ENCODE results near the gene PGAM2. TPM values are rescaled to one million over a fixed set of nuclear protein-coding genes. Genes with fewer than 3 reads are reported as not detected.

Gene PGAM2
- polyA plus RNA-seq, 2 of the 4 experiments (the other 2 are of a cell fraction) = not detected

DNA sequence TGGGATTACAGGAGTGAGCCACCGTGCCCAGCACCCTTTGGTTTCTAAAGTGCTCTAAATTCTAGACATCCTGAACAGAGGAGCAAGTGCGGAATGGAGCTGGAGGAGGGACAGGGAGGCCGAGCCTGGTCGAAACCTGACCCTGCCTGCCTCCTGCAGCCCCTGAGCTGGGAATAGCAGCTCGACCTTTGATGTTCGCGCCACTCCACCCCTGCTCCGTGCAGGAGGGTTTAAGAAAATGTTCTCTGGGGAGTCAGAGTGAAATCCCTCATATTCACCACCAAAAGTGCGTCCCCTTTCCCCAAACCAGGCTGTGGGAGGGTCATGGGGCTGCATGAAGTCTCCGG, 1.8 kb downstream of the PGAM2 start (continued):
- TF ChIP-seq ZNF302 (CRISPR knock-in tag; IDR thresholded peaks at IDR 0.05) (no peak), MYC (IDR thresholded peaks at IDR 0.05; ENCODE audit: borderline replicate concordance, low read length) (no peak), HOXA7 (CRISPR knock-in tag; IDR thresholded peaks at IDR 0.05) (no peak)

DNA sequence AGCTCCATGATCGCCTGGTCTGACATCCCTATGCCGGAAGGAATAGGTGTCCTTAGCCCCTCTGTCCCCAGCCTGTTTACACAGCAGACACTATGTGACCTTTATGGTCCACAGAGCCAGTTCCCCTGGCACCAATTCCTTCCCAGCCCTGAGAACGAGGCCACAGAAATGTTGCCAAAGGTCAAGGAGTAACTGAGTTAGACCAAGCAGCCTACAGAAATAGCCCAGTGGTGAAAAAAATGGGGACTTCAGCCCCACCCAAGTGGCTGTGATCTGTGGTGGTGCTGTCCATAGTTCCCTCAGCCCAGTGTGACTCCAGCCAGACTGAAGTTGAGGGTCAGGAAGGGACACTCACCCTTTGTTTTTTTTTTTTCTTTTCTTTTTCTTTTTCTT, 2.5 kb downstream of the PGAM2 start:
- FAIRE-seq (no peak), ATAC-seq (no peak), DNase-seq (ENCODE audit: low read depth in 1 of 2, low spot score in 1 of 2) (no peak)
- no peaks in the 10 kb centered on the region for H3K9me3 ChIP-seq
- 85% methylated on average over 3 of the region's 3 CpGs for WGBS (ENCODE audit: missing lambda C conversion rate)
- POLR2A ChIA-PET = interaction anchor here (3.1 kb wide), 1 partner anchor 18 kb away, joined by 12 read pairs; the partner anchor contains the start of gene DBNL
- H3K4me3 ChIP-seq = no peak overlapping the region
- no peak for TF ChIP-seq RCOR1 (IDR thresholded peaks at IDR 0.05; ENCODE audit: low read depth, low read length)
- no peak for TF ChIP-seq MAZ (IDR thresholded peaks at IDR 0.05; ENCODE audit: borderline replicate concordance, low read depth, low read length)
- TF ChIP-seq EP300 (IDR thresholded peaks at IDR 0.05) = no peak
- no peak for TF ChIP-seq HDAC2 (IDR thresholded peaks at IDR 0.05)
- TF ChIP-seq PHF8 (IDR thresholded peaks at IDR 0.05; ENCODE audit: borderline replicate concordance, low read depth) = no peak
- no peak for TF ChIP-seq ZNF302 (CRISPR knock-in tag; IDR thresholded peaks at IDR 0.05)
- TF ChIP-seq FOSB (CRISPR knock-in tag; IDR thresholded peaks at IDR 0.05) = no peak
- TF ChIP-seq RARB (CRISPR knock-in tag; IDR thresholded peaks at IDR 0.05) = no peak
- no peak for TF ChIP-seq CBX8 (IDR thresholded peaks at IDR 0.05)
- no peak for TF ChIP-seq ZSCAN20 (CRISPR knock-in tag; IDR thresholded peaks at IDR 0.05)
- TF ChIP-seq, protein P1, sequence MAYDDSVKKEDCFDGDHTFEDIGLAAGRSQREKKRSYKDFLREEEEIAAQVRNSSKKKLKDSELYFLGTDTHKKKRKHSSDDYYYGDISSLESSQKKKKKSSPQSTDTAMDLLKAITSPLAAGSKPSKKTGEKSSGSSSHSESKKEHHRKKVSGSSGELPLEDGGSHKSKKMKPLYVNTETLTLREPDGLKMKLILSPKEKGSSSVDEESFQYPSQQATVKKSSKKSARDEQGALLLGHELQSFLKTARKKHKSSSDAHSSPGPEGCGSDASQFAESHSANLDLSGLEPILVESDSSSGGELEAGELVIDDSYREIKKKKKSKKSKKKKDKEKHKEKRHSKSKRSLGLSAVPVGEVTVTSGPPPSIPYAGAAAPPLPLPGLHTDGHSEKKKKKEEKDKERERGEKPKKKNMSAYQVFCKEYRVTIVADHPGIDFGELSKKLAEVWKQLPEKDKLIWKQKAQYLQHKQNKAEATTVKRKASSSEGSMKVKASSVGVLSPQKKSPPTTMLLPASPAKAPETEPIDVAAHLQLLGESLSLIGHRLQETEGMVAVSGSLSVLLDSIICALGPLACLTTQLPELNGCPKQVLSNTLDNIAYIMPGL (CRISPR knock-in tag; IDR thresholded peaks at IDR 0.05; ENCODE audit: borderline replicate concordance) = no peak
- TF ChIP-seq, protein P2, sequence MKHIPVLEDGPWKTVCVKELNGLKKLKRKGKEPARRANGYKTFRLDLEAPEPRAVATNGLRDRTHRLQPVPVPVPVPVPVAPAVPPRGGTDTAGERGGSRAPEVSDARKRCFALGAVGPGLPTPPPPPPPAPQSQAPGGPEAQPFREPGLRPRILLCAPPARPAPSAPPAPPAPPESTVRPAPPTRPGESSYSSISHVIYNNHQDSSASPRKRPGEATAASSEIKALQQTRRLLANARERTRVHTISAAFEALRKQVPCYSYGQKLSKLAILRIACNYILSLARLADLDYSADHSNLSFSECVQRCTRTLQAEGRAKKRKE (CRISPR knock-in tag; IDR thresholded peaks at IDR 0.05; ENCODE audit: low read depth) = no peak
- TF ChIP-seq GATA3 (IDR thresholded peaks at IDR 0.05; ENCODE audit: borderline replicate concordance) = no peak
- no peak for TF ChIP-seq NFE2L2 (conservative IDR thresholded peaks at IDR 0.05; ENCODE audit: low read length)
- no peak for TF ChIP-seq JUNB (IDR thresholded peaks at IDR 0.05)
- TF ChIP-seq ESRRA (IDR thresholded peaks at IDR 0.05; ENCODE audit: borderline replicate concordance, low read length) = no peak
- H3K4me1 ChIP-seq = no peaks in the 10 kb centered on the region
- H3K27ac ChIP-seq = no peak overlapping the region
- H3K4me2 ChIP-seq = no peak overlapping the region
- CTCF ChIA-PET = interaction anchor here (0.7 kb wide), 1 partner anchor 11 kb away, joined by 3 read pairs; no protein-coding TSS in a partner anchor

DNA sequence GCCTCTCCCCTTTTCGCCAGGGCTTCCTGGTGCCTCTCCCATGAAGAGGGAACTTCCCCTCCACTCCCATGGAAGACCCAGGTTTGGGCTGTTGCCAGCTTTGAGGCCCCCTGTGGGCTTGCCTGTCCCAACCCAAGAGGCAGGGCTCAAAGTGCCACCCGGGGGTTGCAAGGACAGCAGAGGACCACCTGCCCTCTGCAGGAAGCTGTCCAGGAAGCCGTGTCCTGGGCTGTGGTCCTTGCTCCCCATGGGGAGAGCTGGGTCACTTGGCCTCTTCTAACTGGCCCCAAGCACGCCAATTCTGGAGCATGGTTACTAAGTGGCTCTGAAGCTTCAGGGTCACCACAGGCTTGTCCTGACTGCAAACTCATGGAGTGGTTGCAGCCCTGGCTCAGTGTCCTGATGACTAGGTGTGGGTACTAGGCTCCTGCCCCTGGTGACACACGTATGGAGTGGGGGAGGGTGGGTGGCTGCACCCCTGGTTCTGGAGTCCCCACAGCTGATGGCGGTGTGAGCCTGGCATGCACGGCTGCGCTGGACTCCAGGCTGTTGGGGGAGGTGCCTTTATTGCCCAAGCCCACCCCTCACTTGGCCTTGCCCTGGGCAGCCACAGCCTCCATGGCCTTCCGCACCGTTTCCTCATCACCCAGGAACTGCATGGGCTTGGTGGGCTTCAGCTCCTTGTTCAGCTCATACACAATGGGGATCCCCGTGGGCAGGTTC, 3.0 kb downstream of the PGAM2 start:
- no peak for ATAC-seq
- Histone ChIP-seq H3K4me1 (no peaks in the 10 kb centered on the region), H3K4me3 (no peak overlapping the region), H3K9me3 (no peaks in the 10 kb centered on the region), H3K27ac (no peak overlapping the region), H3K4me2 (no peak overlapping the region)
- TF ChIP-seq CBX8 (IDR thresholded peaks at IDR 0.05) = no peak
- TF ChIP-seq EHMT2 (IDR thresholded peaks at IDR 0.05; ENCODE audit: low read depth) = no peak
- TF ChIP-seq BHLHE40 (IDR thresholded peaks at IDR 0.05; ENCODE audit: low read depth, low read length) = no peak
- TF ChIP-seq, protein P3, sequence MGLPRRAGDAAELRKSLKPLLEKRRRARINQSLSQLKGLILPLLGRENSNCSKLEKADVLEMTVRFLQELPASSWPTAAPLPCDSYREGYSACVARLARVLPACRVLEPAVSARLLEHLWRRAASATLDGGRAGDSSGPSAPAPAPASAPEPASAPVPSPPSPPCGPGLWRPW (IDR thresholded peaks at IDR 0.05) = no peak
- no peak for TF ChIP-seq ZFP36 (IDR thresholded peaks at IDR 0.05; ENCODE audit: borderline replicate concordance, partially characterized antibody)
- TF ChIP-seq, protein P4, sequence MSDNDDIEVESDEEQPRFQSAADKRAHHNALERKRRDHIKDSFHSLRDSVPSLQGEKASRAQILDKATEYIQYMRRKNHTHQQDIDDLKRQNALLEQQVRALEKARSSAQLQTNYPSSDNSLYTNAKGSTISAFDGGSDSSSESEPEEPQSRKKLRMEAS (IDR thresholded peaks at IDR 0.05) = no peak
- TF ChIP-seq HOXB5 (CRISPR knock-in tag; IDR thresholded peaks at IDR 0.05) = no peak
- no peak for TF ChIP-seq ZC3H11A (IDR thresholded peaks at IDR 0.05)
- TF ChIP-seq, protein P5, sequence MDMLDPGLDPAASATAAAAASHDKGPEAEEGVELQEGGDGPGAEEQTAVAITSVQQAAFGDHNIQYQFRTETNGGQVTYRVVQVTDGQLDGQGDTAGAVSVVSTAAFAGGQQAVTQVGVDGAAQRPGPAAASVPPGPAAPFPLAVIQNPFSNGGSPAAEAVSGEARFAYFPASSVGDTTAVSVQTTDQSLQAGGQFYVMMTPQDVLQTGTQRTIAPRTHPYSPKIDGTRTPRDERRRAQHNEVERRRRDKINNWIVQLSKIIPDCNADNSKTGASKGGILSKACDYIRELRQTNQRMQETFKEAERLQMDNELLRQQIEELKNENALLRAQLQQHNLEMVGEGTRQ (IDR thresholded peaks at IDR 0.05) = no peak
- no peak for TF ChIP-seq RCOR1 (IDR thresholded peaks at IDR 0.05; ENCODE audit: low read depth, low read length)
- TF ChIP-seq TFCP2L1 (CRISPR knock-in tag; IDR thresholded peaks at IDR 0.05) = no peak
- TF ChIP-seq NFE2L2 (conservative IDR thresholded peaks at IDR 0.05; ENCODE audit: low read length) = no peak
- no peak for TF ChIP-seq POLR2A (IDR thresholded peaks at IDR 0.05; ENCODE audit: low read length)
- no peak for DNase-seq (ENCODE audit: low read depth in 1 of 2, low spot score in 1 of 2)
- ChIA-PET POLR2A (interaction anchor here (3.1 kb wide), 1 partner anchor 17 kb away, joined by 12 read pairs; the partner anchor contains the start of gene DBNL), CTCF (interaction anchor here (0.7 to 1.3 kb wide), 3 partner anchors 11 to 134 kb away, joined by 3 read pairs; no protein-coding TSS in a partner anchor)
- WGBS (ENCODE audit: missing lambda C conversion rate) = 96% methylated on average over 7 of the region's 11 CpGs
- no peak for FAIRE-seq
